H1 (cell line): ENCODE results near the gene LPP. TPM values are rescaled to one million over a fixed set of nuclear protein-coding genes. Genes with fewer than 3 reads are reported as not detected.

Experiments
- CTCF ChIA-PET: fragments of 300-600 bp; sonication (Branson Sonifier 250); formaldehyde crosslinking; loops from one replicate; lab custom pipeline; 2021; ENCODE audit not compliant: partially characterized antibody; lab: Charles Lee
- POLR2A ChIA-PET: fragments of 300-600 bp; sonication (Branson Sonifier 250); formaldehyde crosslinking; loops from one replicate; lab custom pipeline; 2021; ENCODE audit warnings: inconsistent platforms; ENCODE audit not compliant: partially characterized antibody; lab: Charles Lee
- DNase-seq, 2 experiments: peaks; one replicate each; pipeline versions ENCODE4 v3.0.0 to v3.0.0-alpha.2; 2010 to 2022; ENCODE audit warnings: low spot score in 2 of 2, low read depth in 1 of 2, mixed read lengths in 1 of 2
- FAIRE-seq: peaks from 2 replicates; lab custom pipeline; 2011; peaks lifted over from hg19 to GRCh38; lab: Jason Lieb, UNC
- H2AFZ ChIP-seq: 2 replicates; pipeline ENCODE4 v1.8.1; 2012; ENCODE audit warnings: low read length, inconsistent platforms
- H2AK5ac ChIP-seq: 2 replicates; pipeline ENCODE4 v1.6.1; 2013; ENCODE audit warnings: low read depth, low read length
- H2BK120ac ChIP-seq: replicated peaks from 2 replicates; pipeline ENCODE3; 2013; ENCODE audit warnings: low read depth, low read length, inconsistent platforms
- H2BK12ac ChIP-seq: 2 replicates; pipeline ENCODE4 v1.6.1; 2013; ENCODE audit warnings: low read depth, low read length
- H2BK15ac ChIP-seq: 2 replicates; pipeline ENCODE4 v1.6.1; 2013; ENCODE audit warnings: low read length
- H2BK20ac ChIP-seq: 2 replicates; pipeline ENCODE4 v1.6.1; 2013; ENCODE audit warnings: low read length
- H2BK5ac ChIP-seq: 2 replicates; pipeline ENCODE4 v1.6.1; 2013; ENCODE audit warnings: low read depth, low read length
- H3K14ac ChIP-seq: 2 replicates; pipeline ENCODE4 v1.6.1; 2013; ENCODE audit warnings: inconsistent platforms; ENCODE audit not compliant: insufficient read length
- H3K18ac ChIP-seq: 2 replicates; pipeline ENCODE4 v1.6.1; 2013; ENCODE audit warnings: low read length; ENCODE audit errors: extremely low read depth
- H3K23ac ChIP-seq: 2 replicates; pipeline ENCODE4 v1.6.1; 2013; ENCODE audit warnings: inconsistent platforms; ENCODE audit not compliant: insufficient read length
- H3K23me2 ChIP-seq: 2 replicates; pipeline ENCODE4 v1.6.1; 2013; ENCODE audit warnings: low read depth, low read length
- H3K27ac ChIP-seq: 2 replicates; pipeline ENCODE4 v1.6.1; 2011; ENCODE audit warnings: low read depth, low read length, inconsistent platforms
- H3K27me3 ChIP-seq, 4 experiments: replicated peaks in 1 of 4; 1 replicate in 1 of 4; 2 replicates in 3 of 4; pipeline versions ENCODE4 v1.6.1 to v1.8.1; 2011 to 2013; ENCODE audit warnings: low read length in 3 of 4, mild to moderate bottlenecking in 3 of 4, inconsistent platforms in 2 of 4, mixed read lengths in 2 of 4, moderate library complexity in 1 of 4; ENCODE audit not compliant: control insufficient read depth in 3 of 4, insufficient read depth in 3 of 4; ENCODE audit errors: extremely low read depth in 1 of 4
- H3K36me3 ChIP-seq, 4 experiments: 2 replicates each; pipeline versions ENCODE4 v1.6.1 to v1.8.1; 2011 to 2013; ENCODE audit warnings: mild to moderate bottlenecking in 4 of 4, low read length in 3 of 4, moderate library complexity in 2 of 4, control low read depth in 1 of 4, inconsistent platforms in 1 of 4; ENCODE audit not compliant: insufficient read depth in 4 of 4, control insufficient read depth in 2 of 4
- H3K4ac ChIP-seq: replicated peaks from 2 replicates; pipeline ENCODE3; 2013; ENCODE audit warnings: low read length, low read depth, mixed read lengths, inconsistent platforms; ENCODE audit not compliant: insufficient read length
- H3K4me1 ChIP-seq, 4 experiments: replicated peaks in 1 of 4; 1 replicate in 1 of 4; 2 replicates in 3 of 4; pipeline versions ENCODE4 v1.6.1 to v1.8.1; 2011 to 2013; ENCODE audit warnings: low read length in 3 of 4, inconsistent platforms in 2 of 4, mixed read lengths in 1 of 4; ENCODE audit not compliant: insufficient read depth in 4 of 4, control insufficient read depth in 3 of 4
- H3K4me2 ChIP-seq, 2 experiments: 2 replicates each; pipeline versions ENCODE4 v1.6.1 to v1.8.1; 2011 to 2013; ENCODE audit warnings: low read depth in 2 of 2, low read length in 2 of 2, control low read depth in 1 of 2, inconsistent platforms in 1 of 2, mild to moderate bottlenecking in 1 of 2; ENCODE audit not compliant: insufficient read depth in 1 of 2
- H3K4me3 ChIP-seq, 4 experiments: fragments of 200-600, 300-600 bp in 1 of 4; sonication (generic), shearing (Covaris generic), sonication (Bioruptor Twin) in 1 of 4; 2 replicates each; pipeline versions ENCODE4 v1.5.1 to v1.8.1; 2011 to 2016; ENCODE audit warnings: low read length in 4 of 4, low read depth in 3 of 4, control low read depth in 2 of 4, inconsistent platforms in 2 of 4, mild to moderate bottlenecking in 2 of 4, mixed read lengths in 1 of 4, moderate library complexity in 1 of 4; ENCODE audit not compliant: insufficient read depth in 2 of 4; ENCODE audit errors: extremely low read depth in 1 of 4
- H3K56ac ChIP-seq: replicated peaks from 2 replicates; pipeline ENCODE3; 2013; ENCODE audit warnings: low read depth, mild to moderate bottlenecking, mixed read lengths, low read length, inconsistent platforms; ENCODE audit not compliant: insufficient read length
- H3K79me1 ChIP-seq: 2 replicates; pipeline ENCODE4 v1.6.1; 2013; ENCODE audit warnings: low read depth, low read length, control low read depth
- H3K79me2 ChIP-seq, 2 experiments: 2 replicates each; pipeline versions ENCODE4 v1.6.1 to v1.8.1; 2012 to 2013; ENCODE audit warnings: low read length in 2 of 2, mild to moderate bottlenecking in 2 of 2, inconsistent platforms in 1 of 2; ENCODE audit not compliant: insufficient read depth in 2 of 2, control insufficient read depth in 1 of 2
- H3K9ac ChIP-seq, 4 experiments: replicated peaks in 1 of 4; 1 replicate in 1 of 4; 2 replicates in 3 of 4; pipeline versions ENCODE4 v1.6.1 to v1.8.1; 2011 to 2013; ENCODE audit warnings: low read depth in 3 of 4, low read length in 3 of 4, control low read depth in 2 of 4, mild to moderate bottlenecking in 2 of 4, moderate library complexity in 2 of 4, inconsistent platforms in 1 of 4; ENCODE audit errors: extremely low read depth in 1 of 4
- H3K9me3 ChIP-seq, 2 experiments: 2 replicates each; pipeline versions ENCODE4 v1.6.1 to v1.8.1; 2012 to 2013; ENCODE audit warnings: mild to moderate bottlenecking in 2 of 2, moderate library complexity in 2 of 2, control low read depth in 1 of 2, inconsistent platforms in 1 of 2, low read depth in 1 of 2, low read length in 1 of 2, mixed read lengths in 1 of 2; ENCODE audit not compliant: insufficient read depth in 2 of 2
- H4K20me1 ChIP-seq, 2 experiments: replicated peaks in 1 of 2; 2 replicates each; pipeline versions ENCODE3 to v1.8.1; 2011 to 2013; ENCODE audit warnings: inconsistent platforms in 2 of 2, low read length in 2 of 2, mild to moderate bottlenecking in 1 of 2; ENCODE audit not compliant: insufficient read depth in 2 of 2, control insufficient read depth in 1 of 2
- H4K5ac ChIP-seq: 2 replicates; pipeline ENCODE4 v1.6.1; 2013; ENCODE audit warnings: low read length, low read depth, mixed read lengths, inconsistent platforms; ENCODE audit not compliant: insufficient read length
- H4K8ac ChIP-seq: 2 replicates; pipeline ENCODE4 v1.8.0; 2013; ENCODE audit warnings: mild to moderate bottlenecking, moderate library complexity, low read length, inconsistent platforms; ENCODE audit not compliant: insufficient read depth; ENCODE audit errors: extremely low read depth
- H4K91ac ChIP-seq: replicated peaks from 2 replicates; pipeline ENCODE3; 2013; ENCODE audit warnings: low read length, mixed read lengths, inconsistent platforms; ENCODE audit not compliant: insufficient read length
- ASH2L ChIP-seq: fragments of 200-600, 300-600 bp; sonication (generic); IDR thresholded peaks from one replicate; pipeline ENCODE4 v1.7.1; 2017; ENCODE audit warnings: low read length
- CHD1 ChIP-seq: IDR thresholded peaks from 2 replicates; pipeline ENCODE4 v1.6.1; 2012; ENCODE audit warnings: low read depth, low read length, improper control_type of control experiment
- CTBP2 ChIP-seq: IDR thresholded peaks from 2 replicates; pipeline ENCODE4 v1.7.0; 2011; ENCODE audit warnings: borderline replicate concordance, mild to moderate bottlenecking, moderate library complexity, mixed read lengths, low read length; ENCODE audit not compliant: insufficient read depth, insufficient read length
- JUN ChIP-seq: IDR thresholded peaks from 2 replicates; pipeline ENCODE4 v1.6.1; 2011; ENCODE audit warnings: low read depth, mild to moderate bottlenecking, improper control_type of control experiment, low read length
- PHF8 ChIP-seq: fragments of 200-600 bp; sonication (generic); conservative IDR thresholded peaks from 2 replicates; pipeline ENCODE4 v1.7.1; 2012; ENCODE audit warnings: low read depth, mild to moderate bottlenecking, inconsistent platforms, low read length, moderate library complexity
- POLR2A ChIP-seq, 2 experiments: IDR thresholded peaks; 1 replicate in 1 of 2; 2 replicates in 1 of 2; pipeline ENCODE4 v1.6.1; 2011; ENCODE audit warnings: low read depth in 2 of 2, low read length in 2 of 2, mild to moderate bottlenecking in 2 of 2; ENCODE audit errors: control extremely low read depth in 1 of 2
- RBBP5 ChIP-seq: IDR thresholded peaks from 2 replicates; pipeline ENCODE4 v1.7.1; 2012; ENCODE audit warnings: low read depth, mild to moderate bottlenecking, inconsistent platforms, low read length, moderate library complexity, borderline replicate concordance
- SIN3A ChIP-seq, 2 experiments: IDR thresholded peaks in 1 of 2; conservative IDR thresholded peaks in 1 of 2; 2 replicates each; pipeline ENCODE4 v1.6.1; 2011 to 2012; ENCODE audit warnings: low read length in 2 of 2, improper control_type of control experiment in 1 of 2, low read depth in 1 of 2, mild to moderate bottlenecking in 1 of 2
- SP2 ChIP-seq: IDR thresholded peaks from 2 replicates; pipeline ENCODE4 v1.6.1; 2012; ENCODE audit warnings: mild to moderate bottlenecking, low read length, inconsistent platforms
- SUZ12 ChIP-seq: fragments of 200-600 bp; sonication (generic); IDR thresholded peaks from 2 replicates; pipeline ENCODE4 v1.6.1; 2012; ENCODE audit warnings: mild to moderate bottlenecking, inconsistent platforms, low read length, moderate library complexity, mixed read lengths
- TBP ChIP-seq: IDR thresholded peaks from 2 replicates; pipeline ENCODE4 v1.6.1; 2011; ENCODE audit warnings: low read depth, low read length, improper control_type of control experiment
- WGBS, 2 experiments: shearing (Covaris generic) in 1 of 2; methylation state at CpG; one replicate each; pipeline versions ENCODE4 v1.1.6 to v1.1.7; 2013 to 2015; ENCODE audit warnings: low lambda C conversion rate in 2 of 2, mixed read lengths in 2 of 2, inconsistent platforms in 1 of 2, low coverage in 1 of 2, missing lambda C conversion rate in 1 of 2; ENCODE audit not compliant: insufficient replicate concordance in 2 of 2, insufficient coverage in 1 of 2, insufficient read length in 1 of 2; ENCODE audit errors: extremely low coverage in 1 of 2, missing lambda C conversion rate in 1 of 2; 5-methylcytosine and 5-hydroxymethylcytosine counted together
- polyA plus RNA-seq, 7 experiments: library from polyadenylated mRNA; depleted of rRNA in 3 of 7; stranded (reverse) in 5 of 7; unstranded in 2 of 7; fragments of >200 nt in 5 of 7; fragments of 200-250 nt in 2 of 7; gene quantifications; 1 replicate in 5 of 7; 2 replicates in 1 of 7; 4 replicates in 1 of 7; pipeline versions ENCODE4 v1.2.1 to v1.2.3, GENCODE V29; 2011 to 2013; ENCODE audit warnings: missing spikeins in 2 of 7, mixed read lengths in 2 of 7
- total RNA-seq: library from RNA; stranded (reverse); fragmentation: NEBNext Ultra II Directional; extraction: Animal tissue kit (Norgen Biotek cat#: 25700); gene quantifications from 2 replicates; pipeline ENCODE4 v1.2.1, GENCODE V29; 2021
- TF ChIP-seq, protein P1 (sequence below): IDR thresholded peaks from 2 replicates; pipeline ENCODE4 v1.6.1; 2011; ENCODE audit warnings: low read depth, mild to moderate bottlenecking, low read length; ENCODE audit not compliant: insufficient read depth
- TF ChIP-seq, protein P2 (sequence below): IDR thresholded peaks from 2 replicates; pipeline ENCODE4 v1.6.1; 2011; ENCODE audit warnings: low read length, improper control_type of control experiment

Gene LPP
- total and polyA plus RNA-seq, 2 of the 8 experiments (the other 6 are each of a cell fraction or from before 2014, with no cell fraction given) = 10.0 to 53.3 TPM

DNA sequence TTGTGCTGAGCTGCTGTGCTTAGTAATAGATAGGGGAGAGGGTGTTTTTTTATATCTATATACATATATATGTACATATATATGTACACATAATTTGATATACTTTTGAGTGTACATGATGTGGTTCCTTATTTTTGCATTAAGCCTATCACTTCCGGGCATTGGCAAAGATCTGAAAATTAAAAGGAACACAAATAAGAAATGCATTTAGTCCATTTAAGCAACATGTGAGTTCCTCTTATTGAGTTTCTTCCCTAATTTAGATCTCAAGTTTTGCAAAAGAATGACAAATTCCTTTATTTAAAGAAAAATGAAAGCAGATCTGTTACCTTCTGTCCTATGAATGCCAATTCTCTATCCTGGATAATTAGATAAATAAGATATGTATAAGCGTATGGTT is 435.1 kb downstream of the LPP start:
- Histone ChIP-seq H3K4ac (no peak overlapping the region), H3K18ac (no peak overlapping the region), H2AK5ac (no peak overlapping the region), H3K4me2 (no peak overlapping the region), H4K8ac (no peak overlapping the region), H4K5ac (no peak overlapping the region), H2BK12ac (no peak overlapping the region), H4K91ac (no peak overlapping the region), H3K23me2 (no peaks in the 10 kb centered on the region), H3K79me1 (no peaks in the 10 kb centered on the region), H3K4me1 (peaks cover 0 to 5% (median under 1%) of the 10 kb centered on the region in 4 experiments; a peak in 1 of 7 replicates), H2BK120ac (no peak overlapping the region), H2BK20ac (no peak overlapping the region), H3K36me3 (no peaks in the 10 kb centered on the region), H3K14ac (no peak overlapping the region), H3K9ac (no peak overlapping the region), H4K20me1 (no peaks in the 10 kb centered on the region), H2BK5ac (no peak overlapping the region), H2AFZ (no peak overlapping the region), H3K27me3 (no peaks in the 10 kb centered on the region), H2BK15ac (no peak overlapping the region), H3K27ac (no peak overlapping the region), H3K4me3 (no peak overlapping the region), H3K56ac (no peak overlapping the region), H3K79me2 (no peaks in the 10 kb centered on the region), H3K9me3 (no peaks in the 10 kb centered on the region), H3K23ac (no peak overlapping the region)
- no peak for DNase-seq
- no peak for FAIRE-seq
- WGBS, 2 experiments = 93% methylated on average over 2 of the region's 2 CpGs; no CpG with 5 or more reads in 1 of the 2 experiments
- ChIA-PET CTCF (interaction anchor here (1.0 to 1.4 kb wide), 4 partner anchors 25 to 849 kb away, joined by 3 to 4 read pairs (median 4); no protein-coding TSS in a partner anchor), POLR2A (no interaction called here)
- TF ChIP-seq, protein P1, sequence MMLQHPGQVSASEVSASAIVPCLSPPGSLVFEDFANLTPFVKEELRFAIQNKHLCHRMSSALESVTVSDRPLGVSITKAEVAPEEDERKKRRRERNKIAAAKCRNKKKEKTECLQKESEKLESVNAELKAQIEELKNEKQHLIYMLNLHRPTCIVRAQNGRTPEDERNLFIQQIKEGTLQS = no peak
- TF ChIP-seq JUN (no peak), CTBP2 (no peak), ASH2L (no peak), SIN3A (conservative IDR thresholded peaks at IDR 0.05 in 1 of 2, IDR thresholded peaks at IDR 0.05 in 1 of 2; ENCODE audit: low read depth in 1 of 2, low read length in 2 of 2) (no peak), SUZ12 (no peak), SP2 (no peak), CHD1 (no peak), PHF8 (no peak), TBP (no peak), RBBP5 (no peak), POLR2A (IDR thresholded peaks at IDR 0.05; ENCODE audit: control extremely low read depth in 1 of 2, low read depth in 2 of 2, low read length in 2 of 2) (no peak)
- TF ChIP-seq, protein P2, sequence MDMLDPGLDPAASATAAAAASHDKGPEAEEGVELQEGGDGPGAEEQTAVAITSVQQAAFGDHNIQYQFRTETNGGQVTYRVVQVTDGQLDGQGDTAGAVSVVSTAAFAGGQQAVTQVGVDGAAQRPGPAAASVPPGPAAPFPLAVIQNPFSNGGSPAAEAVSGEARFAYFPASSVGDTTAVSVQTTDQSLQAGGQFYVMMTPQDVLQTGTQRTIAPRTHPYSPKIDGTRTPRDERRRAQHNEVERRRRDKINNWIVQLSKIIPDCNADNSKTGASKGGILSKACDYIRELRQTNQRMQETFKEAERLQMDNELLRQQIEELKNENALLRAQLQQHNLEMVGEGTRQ = no peak
